HG03196 (cell line): Measurements from ENCODE around the gene SMIM29.
"Not testable (repeated sequence)": the region's sequence is repeated elsewhere in the genome, so short reads cannot be mapped to it uniquely, and the experiment has no call there.

Source experiments
- ATAC-seq: cut with Tn5 transposase; IDR thresholded peaks from one replicate; pipeline ENCODE4 v1.9.1; 2021; ENCODE audit not compliant: unreplicated experiment

Gene SMIM29

DNA sequence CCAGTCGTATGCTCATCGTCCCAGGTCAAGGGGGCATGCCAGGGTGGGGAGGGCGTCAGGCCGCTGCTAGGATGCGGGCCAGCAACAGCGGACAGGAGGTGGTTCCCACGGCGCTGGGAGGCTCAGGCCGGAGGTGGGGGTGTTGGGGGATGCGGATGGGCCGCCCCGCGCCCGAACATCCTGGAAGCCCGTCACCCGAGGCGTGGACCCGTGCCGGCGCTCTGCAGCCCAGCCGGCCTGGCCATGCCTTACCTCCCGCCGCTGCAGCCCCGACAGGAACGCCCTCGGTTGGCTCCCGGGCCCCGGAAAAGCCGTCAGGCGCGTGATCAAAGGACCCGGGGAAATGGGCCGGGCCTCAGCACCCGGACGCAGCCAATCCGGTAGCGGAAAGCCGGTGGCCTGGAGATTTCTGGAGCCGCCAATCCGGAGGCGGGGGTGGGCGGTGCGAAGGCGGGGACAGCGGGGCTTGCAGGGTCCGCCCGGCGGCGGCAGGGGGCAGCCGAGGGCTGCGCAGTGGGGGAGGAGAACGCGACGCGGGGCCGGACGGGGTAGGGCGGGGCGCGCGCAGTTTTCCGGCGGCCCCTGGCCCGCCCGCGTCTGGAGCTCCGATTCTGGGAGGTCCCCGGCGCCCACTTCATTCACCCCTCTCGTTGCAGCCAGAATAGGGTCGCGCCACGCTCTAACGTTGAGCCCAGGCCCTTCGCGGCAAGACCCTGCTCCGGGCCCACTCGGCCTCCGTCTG is at the start of gene SMIM29:
Gene SMIM29, minus strand, starts transcription at position 280 of the 742 bp plus-strand sequence. CDS start 1,215 bp downstream, outside the sequence.
- peak; percentile 82 for ATAC-seq

DNA sequence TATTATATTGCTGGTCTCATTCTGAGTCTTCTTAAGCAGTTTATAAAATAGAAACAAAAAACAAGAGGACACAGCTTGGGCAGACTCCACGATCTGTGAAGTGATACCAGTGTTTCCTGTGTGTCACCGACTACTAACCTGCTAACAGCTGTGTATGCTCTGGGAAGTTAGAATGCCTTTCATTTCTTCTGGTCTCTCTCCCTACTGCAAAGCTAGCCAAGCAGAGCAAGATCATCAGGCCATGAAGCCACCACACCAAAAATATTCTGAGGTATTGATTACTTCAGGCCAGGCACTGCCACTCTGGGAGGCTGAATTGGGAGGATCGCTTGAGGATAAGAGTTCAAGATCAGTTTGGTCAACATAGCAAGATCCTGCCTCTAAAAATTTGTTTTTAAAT is 46.9 kb upstream of the SMIM29 start:
- peak; percentile 85 for ATAC-seq

DNA sequence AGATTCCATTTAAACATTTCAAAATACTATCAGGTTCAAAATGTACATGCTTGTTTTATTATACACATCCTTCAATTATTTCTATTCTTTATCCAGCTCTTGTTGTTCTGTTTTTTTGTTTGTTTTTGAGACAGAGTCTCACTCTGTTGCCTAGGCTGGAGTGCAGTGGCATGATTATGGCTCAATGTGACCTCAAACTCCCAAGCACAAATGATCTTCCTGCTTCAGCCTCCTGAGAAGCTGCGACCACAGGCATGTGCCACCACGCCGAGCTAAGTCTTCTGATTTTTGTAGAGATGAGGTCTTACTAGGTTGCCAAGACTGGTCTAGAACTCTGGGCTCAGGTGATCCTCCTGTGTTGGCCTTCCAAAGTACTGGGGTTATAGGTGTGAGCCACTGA is 44.1 kb upstream of the SMIM29 start:
- ATAC-seq, result no peak

DNA sequence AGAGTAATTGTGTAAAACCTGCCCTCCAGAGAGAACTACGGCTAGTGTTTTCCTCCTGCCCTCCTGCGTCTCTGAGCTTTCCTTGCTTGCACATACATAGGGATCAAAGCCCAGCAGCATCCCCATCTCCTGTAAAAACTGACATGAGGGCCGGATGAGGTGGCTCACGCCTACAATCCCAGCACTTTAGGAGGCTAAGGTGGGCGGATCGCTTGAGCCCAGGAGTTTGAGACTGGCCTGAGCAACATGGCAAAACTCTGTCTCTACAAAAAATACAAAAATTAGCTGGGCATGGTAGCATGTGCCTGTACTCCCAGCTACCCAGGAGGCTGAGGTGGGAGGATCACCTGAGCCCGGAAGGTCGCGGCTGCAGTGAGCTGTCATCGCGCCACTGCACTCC is 40.3 kb upstream of the SMIM29 start:
- ATAC-seq, result no peak

DNA sequence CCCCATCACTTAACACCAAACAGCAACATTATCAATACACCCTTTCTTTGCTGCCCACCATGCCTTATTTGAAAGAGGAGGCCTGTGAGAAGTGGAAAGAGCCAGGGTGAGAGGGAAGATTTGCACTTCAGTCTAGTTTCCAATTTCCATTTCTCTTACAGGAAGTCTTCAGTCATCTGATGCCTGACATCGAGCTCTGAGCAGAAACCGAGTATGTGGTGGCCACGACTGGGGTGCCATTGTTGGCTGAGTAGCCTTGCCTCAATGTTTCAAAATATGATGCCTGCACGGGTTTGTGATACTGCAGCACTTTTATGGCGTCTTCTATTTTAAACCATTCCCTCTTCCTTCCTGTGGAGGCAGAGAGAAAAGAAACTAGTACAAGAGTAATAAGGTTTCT is 39.8 kb upstream of the SMIM29 start:
- ATAC-seq, result no peak

DNA sequence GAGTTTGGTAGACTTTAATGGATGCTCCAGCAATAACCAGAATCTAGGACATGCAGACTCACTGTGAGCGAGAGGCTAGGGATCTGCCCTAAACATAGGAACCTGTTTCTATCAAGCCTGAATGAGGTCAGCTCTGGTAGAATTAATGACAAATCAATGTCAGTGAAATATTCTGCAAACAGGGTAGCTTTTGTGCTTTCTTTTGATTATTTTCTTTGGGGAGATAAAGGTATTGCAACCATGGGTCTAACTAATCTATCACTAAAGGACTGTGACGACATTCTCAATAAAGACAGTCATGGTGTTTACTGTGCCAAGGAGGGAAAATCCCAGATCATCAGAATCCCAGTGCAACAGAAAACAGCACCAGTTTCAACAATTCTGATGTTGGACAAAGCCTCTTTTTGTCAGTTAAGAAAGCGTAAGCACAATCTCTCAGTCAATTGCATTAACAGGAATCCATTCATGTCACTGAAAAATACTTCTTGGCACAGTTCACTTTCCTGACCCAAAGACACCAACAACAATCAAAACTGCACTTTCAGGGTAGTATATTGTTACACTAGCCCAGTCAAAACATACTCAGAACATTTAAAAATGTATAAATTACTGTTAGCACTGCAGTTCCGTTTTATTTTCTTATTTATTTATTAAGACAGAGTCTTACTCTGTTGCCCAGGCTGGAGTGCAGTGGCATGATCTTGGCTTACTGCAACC is 36.8 kb upstream of the SMIM29 start:
- ATAC-seq, result no peak

DNA sequence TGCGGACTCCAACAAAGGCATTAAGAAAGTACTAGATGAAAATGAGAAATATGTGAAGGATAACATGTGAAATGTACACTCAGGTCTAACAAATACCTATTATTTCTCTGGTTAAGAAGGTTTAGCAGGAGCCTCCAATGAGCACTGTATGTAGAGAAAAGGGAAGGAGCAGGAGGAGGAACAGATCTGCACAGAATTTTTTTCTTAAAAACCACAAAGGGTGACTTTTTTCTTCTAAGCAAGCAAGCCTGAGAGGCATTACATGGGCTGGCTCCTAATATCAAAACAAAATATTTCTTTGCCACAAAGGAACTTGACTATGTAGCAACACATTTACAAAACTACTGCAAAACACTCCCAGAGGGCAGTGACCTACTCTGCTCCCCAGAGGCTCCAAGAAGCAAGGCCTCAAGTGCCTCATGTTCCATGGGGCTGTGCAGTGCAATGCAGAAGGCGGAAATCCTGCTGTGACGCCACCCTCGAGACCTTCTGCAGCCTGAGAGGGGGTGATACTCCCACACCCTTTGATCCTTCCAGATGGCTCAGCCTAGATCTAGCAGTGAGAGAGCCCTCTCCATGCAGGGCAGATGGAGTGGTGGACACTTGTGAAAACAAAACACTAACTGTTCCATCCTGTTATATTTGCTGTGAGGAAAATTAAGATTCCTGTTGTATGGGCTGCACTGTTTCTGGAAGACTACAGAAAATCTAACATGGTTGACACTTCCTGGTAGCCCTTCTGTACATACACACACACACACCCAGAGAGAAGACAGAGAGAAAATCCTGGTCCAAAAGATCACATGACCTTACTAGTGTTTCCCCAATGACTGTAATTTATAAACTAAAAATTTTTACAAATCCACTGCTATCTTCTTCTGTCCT is 36.0 kb upstream of the SMIM29 start:
- no peak for ATAC-seq

DNA sequence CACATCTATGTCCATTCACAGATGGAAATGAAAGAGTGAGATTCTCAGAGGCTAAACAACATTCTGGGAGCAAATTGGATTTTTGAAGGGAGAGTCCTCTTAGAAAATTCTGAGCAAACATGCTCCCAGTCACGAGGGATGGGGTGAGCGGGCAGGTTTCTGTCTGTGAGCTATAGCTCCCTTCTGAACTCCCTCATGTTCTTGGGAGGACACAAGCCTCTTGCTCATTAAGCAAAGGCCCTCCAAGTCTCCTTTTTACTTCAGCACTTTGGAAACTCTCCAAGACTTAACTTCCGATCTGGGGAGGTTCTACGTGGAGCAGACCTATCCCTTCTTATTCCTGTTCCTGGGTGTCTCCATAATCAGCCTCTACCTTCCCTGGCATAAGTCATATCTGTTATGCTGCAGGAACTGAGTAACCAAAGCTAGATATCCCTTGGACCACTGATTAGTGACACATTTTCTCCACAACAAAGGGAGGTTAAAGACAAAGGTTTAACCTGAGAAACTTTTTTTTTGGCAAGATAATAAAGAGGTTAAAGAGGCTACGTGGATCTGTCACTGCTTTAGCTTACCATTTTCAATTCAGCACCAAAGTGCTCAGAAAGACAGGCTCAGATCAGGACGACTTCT is 33.0 kb upstream of the SMIM29 start:
- ATAC-seq, result no peak

DNA sequence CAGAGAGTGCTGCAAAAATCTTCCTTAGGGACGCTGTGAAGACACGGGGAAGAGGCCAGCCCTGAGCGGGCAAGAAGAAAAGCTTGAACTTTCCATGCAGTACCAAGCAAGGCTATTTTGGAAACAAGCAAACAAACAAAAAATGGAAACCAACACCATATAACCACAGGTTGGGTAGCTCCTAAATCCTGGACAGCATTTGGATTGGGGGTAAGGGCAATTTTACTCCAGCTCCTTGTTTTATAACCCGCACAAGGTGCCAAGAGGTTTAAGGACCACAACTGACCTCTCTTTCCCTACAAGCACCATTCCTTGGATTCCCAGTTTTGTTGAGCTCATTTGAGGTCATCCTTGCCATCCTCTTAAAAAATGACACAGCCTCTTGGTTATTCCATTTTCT is 31.4 kb upstream of the SMIM29 start:
- no peak for ATAC-seq

DNA sequence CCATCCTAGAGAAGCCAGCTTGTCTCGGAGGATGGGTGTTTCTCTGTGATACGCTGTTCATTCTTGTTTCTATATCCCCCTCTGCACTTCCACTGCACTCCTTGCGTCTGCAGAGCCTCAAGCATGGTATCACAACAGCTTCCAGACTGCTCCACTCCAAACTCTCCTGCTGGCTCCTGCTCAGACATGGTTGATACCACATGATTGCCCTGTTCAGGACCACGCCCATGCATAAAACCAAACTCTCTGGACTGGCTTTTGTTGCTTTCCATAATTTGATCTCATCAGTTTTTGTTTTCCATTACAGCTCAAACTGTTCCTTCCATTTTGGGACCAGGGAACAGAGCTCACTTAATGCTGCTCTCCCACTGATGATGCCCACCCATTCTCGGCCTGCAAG is 30.0 kb upstream of the SMIM29 start:
- ATAC-seq, result no peak

DNA sequence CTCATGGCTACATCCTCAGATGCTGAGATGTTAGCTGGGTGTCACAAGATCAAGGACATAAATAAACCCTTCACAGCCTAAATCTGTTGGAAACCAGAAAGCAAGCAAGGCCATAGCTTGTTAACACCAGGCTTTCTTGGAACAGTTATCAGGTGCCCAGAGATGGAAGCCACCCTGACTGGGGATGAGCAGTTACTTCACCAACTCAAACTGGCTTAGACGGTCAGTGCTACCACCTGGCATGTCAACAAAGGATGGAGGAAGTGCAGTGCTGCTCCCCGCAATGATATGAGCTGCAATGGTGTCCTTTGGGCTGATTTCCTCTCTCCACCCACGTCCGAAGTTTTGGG is 28.9 kb upstream of the SMIM29 start:
- no peak for ATAC-seq

DNA sequence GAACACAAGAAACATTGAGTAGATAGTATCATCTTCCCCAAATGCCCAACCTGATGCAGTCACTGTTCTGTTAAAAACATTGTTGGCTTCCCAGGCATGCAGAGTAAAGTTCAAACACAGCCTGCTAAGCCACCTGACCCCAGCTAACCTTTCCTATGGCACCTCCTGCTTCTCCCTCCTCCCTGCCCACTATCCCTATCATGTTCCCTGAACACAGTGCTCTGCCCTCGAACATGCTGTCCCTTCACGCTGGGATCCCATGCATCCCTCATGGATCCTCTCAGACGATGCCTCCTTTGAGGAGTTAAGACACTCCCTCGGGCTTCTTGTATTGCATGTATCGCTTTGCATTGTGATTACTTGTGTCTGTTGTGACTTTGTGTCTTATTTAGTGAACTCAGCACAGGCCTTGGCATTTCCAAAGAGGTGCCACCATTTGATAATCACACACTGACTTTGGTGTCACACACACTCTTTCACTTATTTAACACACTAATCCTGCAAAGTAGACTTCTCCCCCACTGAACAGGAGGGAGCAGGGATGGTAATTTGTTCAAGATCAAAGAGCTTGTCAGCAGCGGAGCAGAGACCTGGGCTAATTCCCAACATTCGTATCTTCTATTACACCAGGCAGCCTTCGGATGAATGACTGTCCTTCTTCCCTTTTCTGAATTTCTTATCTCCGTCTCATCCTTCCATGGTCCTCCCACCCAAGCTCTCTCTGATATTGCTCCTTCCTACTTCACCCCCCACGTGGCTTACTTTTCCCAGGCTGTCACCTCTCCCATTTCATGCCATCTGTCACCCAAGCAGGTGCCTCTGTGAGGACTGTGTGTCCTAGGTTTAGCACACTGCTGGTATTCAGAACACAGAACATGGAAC is 28.3 kb upstream of the SMIM29 start:
- ATAC-seq, result no peak

DNA sequence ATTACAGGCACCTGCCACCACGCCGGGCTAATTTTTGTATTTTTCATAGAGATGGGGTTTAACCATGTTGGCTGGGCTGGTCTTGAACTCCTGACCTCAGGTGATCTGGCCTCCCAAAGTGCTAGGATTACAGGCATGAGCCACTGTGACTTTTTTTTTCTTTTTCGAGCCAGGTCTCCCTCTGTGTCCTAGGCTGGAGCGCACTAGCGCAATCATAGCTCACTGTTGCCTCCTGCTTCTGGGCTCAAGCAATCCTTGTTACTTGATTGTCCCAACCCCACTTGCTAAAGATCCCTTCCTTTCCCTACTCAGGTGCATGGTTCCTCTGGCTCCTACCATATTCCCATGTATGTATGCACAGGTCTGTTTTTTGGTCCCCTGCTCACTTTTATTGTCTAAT is 27.4 kb upstream of the SMIM29 start:
- no peak for ATAC-seq

DNA sequence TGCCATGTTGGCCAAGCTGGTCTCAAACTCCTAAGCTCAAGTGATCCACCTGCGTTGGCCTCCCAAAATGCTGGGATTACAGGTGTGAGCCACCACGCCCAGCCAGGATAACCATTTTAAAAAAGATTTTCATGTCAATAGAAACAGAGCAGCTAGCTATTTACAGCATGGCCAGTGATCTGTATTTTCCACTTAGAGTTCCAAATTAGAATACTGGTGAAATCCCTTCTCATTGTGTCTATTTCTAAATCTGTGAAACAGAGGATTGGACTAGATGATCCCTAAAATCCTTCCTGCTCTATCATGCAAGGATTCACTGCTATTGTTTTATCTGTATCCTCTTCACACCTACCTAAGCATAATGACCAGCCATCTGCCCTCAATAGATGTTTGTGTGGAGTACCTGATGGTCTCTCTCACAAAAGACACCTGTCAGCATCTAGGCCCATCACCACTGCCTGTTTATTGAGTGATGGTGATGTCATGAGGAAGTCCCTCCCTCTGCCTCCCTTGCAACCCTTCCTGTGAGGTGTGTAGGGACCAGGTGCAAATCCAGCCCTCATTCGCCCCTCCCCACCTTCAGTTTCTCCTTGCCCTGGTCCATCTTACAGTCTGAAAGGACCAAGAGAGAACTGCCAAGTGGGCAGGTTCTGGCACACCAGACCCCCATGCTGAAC is 26.5 kb upstream of the SMIM29 start:
- no peak for ATAC-seq

DNA sequence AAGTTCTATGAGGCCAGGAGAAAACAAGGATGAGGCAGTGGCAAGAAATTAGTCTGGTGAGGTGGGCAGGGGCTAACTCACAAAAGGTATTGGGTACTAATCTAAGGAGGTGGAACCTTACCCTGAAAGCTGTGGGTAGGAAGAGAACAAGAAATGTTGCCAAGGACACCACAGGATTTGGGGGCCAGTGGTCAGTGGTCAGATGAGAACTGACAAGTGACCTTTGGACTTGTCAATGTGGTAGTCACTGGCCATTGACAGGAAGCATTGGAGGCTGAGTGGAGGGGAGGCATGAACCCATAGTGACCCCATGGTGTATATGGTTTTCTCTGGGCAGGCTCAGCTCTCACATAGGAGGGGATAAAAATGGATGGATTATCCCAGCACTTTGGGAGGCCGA is 25.3 kb upstream of the SMIM29 start:
- no peak for ATAC-seq

DNA sequence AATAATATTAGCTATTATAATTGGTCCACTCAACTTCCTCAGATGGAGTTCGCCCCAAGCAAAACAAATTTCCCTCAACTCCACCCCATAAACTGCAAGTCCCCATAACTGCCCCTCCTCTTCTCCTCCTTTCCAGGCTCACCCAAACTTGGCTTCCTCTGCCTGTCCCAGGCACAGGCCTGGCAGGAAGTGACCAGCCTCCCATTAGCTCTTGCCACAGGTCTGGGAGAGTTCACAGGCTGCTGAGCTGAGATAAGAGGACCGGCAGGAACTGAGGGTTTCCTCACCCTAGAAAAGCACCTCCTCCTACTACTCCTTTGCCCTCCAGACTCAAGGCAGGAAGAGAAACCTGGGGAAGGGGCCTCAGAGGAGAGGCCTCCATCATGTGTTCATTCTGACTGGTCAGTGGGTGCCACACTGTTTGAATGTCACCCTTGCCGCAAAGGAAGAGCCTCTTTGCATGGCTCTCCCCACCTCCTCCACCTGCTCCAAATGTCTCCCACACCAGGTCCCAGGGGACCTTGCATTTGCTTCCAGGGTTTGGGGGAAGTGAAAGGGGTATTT is 24.5 kb upstream of the SMIM29 start:
- ATAC-seq, result no peak

DNA sequence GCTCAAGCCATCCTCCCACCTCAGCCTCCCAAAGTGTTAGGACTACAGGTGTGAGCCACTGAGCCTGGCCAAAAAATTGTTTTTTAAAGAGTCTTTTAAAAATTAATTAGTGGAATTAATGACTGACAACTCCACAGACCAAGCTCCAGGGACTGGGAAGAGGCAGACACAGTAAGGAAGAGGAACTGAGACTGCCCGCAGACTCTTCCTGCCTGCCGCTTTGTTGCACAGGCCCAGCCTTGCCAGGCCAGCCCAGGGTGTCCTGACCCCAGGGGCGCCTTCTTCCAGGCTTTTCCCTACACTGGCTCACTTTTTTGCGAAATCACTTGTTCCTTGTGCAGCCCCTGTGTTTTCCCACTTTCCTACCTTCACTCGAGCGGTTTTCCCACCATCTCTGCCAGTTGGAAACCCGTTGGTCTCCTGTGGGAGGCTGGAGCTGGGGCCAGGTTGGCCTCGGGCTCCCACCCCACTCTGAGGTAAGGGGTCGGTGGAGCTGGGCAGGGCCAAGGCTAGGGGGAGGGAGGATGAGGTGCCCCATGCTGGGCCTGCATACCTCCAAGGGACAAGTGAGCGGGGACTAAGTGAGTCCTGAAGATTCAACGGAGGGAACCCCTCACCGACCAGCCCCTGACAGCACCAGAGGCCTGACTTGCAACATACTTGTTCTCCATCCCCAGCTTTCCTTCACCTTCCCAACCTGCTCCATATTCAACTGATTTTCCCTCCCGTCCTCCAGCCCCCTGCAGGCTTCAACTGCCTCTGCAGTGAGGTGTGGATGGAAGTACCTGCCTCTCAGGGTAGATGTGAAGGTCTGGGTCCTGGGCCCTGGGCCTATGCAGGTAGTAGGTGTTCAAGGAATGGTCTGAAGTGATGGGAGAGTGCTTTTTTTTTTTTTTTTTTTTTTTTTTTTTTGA is 23.5 kb upstream of the SMIM29 start:
- no peak for ATAC-seq

DNA sequence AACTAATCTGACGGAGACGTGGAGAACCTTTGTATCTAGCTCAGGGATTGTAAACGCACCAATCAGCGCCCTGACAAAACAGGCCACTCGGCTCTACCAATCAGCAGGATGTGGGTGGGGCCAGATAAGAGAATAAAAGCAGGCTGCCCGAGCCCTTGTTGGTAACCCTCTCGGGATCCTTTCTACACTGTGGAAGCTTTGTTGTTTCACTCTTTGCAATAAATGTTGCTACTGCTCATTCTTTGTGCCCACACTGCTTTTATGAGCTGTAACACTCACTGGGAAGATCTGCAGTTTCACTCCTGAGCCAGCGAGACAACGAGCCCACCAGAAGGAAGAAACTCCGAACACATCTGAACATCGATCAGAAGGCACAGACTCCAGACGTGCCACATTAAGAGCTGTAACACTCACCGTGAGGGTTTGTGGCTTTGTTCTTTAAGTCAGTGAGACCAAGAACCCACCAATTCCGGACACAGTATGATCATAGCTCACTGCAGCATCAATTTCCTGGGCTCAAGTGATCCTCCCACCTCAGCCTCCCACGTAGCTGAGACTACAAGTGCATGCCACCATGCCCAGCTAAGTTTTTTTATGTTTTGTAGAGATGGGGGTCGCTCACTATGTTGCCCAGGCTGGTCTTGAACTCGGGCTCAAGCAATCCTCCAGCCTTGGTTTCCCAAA is 21.0 kb upstream of the SMIM29 start:
- not testable (repeated sequence) for ATAC-seq
